HCEC 1CT (cell line): ENCODE data around the gene CPD.
A peak's percentile ranks its signal among the peaks of the same experiment; 100 is the strongest.
"Not testable (repeated sequence)": the region's sequence is repeated elsewhere in the genome, so short reads cannot be mapped to it uniquely, and the experiment has no call there.

Experiments
- DNase-seq: peaks from one replicate; pipeline ENCODE4 v3.0.0-alpha.2; 2017

Gene CPD

DNA sequence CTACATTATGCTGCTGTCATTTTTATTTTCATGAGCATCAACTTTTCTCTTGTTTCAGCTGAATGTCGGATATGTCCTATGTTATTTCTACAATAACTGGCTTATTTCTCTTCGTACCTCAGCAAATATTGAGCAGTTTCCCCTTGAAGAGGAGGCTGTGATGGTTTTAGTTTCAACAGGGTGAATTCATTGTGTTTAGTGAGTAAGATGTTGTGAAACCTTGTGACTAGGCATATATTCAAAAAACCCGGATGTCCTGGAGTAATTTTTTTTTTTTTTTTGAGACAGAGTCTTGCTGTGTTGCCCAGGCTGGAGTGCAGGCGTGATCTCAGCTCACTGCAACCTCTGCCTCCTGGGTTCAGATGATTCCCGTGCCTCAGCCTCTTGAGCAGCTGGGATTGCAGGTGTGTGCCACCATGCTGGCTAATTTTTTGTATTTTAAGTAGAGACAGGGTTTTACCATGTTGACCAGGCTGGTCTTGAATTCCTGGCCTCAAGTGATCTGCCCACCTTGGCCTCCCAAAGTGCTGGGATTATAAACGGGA, 11.1 kb downstream of the CPD start:
- peak; percentile 47 for DNase-seq

DNA sequence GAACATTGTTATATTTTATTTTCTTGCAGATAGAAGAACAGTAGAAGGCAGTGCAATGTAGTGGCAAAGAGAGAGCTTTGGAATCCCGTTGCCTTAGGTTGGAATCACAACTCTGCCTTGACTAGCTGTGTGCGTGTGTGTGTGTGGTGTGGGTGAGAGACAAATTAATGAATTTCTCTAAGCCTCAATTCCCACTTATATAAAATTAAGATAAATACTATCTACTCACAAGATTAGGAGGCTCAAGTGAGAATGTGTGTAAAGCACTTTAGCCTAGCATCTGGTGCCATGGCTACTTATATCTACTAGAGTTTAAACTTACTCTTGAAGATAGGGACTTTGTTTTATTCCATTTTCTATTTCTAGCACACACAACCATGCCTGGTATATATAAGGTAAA, 12.8 kb downstream of the CPD start:
- DNase-seq = no peak

DNA sequence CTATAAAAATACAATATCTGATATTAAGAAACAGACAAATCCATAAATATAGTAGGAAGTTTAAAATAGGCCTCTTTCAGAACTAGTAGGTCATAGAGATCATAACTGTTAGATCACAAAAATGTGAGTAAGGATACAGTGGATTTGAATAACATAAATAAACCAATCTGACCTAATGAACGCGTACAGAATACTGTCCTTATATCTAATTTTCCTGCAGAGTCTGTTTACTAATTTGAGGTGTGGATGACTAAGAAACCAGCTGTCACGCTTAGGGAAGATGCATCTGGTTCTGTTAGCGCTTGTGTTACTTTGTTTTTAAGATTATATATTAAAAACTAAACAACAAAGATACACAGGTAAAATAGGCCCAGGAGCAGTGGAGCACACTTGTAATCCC, 14.8 kb downstream of the CPD start:
- peak; percentile 59 for DNase-seq

DNA sequence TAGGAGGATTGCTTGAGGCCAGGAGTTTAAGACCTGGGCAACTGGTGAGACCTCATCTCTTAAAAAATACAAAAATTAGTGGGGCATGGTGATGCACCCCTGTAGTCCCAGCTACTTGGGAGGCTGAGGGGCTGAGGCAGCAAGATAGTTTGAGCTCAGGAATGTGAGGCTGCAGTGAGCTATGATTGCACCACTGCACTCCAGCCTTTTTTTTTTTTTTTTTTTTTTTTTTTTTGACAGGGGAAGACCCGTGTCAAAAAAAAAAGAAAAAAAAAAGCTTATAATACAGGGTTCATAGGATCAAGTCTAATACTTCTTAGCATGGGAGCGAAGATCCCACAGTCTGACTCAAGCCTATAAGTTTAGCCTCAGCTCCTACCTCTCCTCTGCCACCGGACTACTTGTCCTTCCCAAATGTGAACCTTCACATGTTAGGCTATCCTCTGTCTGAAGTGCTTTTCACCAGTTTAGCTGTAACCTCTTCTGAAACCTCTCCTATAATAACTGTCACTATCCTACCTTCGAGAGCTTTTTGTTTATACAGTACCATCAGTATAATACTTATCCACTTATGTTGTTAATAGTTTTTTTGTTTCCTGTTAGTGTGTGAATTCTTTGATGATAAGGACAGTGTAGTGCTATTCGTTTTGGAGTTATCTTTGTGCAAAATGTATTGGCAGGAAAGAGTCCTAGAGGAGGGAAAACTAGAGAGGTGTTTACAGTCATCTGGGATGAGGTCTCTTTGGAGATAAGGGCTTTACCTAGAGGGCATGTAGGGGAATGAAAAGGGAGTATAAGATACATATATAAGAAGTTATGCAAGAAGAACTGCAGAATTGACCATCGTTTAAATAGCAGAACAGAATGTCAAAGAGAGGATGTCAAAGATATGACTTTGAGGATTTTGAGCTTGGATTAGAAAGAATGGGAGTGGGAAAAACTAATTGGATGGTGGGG, 15.5 kb downstream of the CPD start:
- no peak for DNase-seq

DNA sequence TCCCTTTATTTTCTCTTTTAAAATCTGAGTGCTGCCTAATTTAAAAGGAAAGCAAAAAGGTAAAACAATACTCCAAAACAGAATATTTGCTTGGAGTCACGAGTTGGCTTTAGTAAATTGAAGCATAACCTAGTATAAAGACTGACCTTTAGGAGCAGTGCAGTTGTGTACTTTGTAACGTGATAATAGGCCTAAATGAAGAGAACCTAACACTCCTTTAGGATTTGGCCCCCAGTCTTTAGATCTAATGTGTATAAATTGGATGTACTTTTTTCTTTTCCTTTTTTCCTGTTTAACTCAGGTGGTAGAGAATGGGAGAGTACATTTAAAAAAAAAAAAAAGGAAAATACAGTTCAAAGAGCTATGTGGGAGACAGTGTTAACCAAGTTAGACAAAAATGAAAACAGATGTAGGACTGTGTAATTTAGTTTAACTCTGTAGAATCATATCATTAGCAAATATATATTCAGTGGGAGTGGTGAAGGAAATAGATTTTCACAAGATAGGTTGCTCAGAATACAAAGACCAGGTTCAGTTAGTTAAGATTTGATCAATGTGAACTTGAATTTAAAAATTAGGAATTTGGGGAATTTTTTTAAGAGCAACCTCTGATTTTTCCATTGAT, 16.8 kb downstream of the CPD start:
- DNase-seq = no peak

DNA sequence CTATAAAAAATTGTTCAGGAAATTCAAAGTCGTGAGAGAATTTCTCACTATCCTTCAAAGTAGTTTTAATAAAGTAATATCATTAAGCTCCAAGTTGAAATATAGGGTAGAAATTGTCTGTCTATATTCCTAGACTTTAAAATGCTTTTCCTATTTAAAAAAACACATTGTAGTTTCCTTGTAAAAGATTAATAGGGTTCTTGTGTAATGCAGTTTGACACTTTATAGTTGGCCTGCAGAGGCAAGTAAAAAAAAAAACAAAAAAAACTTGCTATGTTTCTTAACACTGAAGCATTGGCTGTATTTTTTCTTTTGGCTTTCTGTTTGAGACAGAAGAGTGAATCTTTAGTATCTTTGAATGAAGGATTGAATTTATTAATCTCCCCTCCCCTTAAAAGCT, 17.4 kb downstream of the CPD start:
- no peak for DNase-seq

DNA sequence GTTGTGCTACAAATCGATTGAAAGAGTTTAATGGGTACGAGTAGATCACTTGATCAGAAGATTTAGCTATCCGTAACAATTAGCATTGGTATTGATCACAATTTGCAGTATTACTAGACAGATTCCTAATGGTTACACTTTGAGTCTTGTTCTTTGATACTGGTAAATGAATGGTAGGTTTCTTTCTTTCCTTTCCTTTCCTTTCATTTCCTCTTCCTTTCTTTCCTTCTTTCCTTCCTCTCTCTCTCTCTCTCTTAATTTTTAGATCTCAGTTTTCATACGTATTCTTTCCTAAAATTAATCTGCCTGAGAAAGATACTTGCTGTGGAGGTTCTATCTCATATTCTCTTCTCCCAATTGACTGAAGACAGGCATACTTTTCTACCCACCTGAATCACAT, 17.9 kb downstream of the CPD start:
- DNase-seq = no peak

DNA sequence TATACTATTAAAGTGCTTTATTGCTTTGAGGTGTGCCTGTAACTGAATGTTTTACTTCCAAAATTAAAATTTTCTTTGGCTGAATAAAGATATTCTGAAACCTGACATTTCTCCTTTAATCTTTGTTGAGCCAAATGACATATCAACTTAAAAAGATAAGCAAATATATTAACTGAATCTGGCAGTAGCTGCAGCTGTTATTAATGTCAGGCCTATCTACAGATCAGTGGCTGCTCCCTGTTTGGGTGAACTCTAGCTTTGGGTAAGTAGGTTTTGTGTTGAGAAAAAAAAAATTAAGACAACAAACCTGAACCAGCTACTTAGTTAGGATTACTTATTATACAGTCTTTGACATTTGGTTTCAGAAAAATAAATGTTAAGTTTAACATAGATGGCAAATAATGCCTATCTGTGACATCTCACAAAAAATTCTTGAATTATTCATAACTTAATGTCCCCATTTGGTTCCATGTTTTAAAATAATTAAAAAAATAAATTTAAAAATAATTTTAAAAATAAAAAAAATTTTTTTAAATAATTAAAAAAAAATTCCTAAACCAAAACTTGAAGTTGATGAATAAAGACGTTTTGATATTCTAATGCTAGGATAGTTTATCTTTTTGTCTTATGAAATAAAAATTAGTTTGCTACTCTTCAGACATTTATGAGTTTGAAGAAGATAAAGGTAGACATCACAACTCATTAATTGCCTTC, 19.8 kb downstream of the CPD start:
- DNase-seq = no peak

DNA sequence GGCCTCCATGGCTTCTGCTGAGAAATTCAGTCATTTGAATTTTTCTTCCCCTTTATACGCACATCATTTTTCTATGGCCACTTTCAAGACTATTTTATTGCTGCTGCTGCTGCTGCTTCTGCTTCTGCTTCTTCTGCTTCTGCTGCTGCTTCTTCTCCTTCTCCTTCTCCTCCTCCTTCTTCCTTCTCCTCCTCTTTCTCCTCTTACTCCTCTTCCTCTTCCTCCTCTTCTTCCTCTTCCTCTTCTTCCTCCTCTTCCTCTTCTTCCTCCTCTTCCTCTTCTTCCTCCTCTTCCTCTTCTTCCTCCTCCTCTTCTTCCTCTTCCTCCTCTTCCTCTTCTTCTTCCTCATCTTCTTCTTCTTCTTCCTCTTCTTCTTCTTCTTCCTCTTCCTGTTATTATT, 22.4 kb downstream of the CPD start:
- no peak for DNase-seq

DNA sequence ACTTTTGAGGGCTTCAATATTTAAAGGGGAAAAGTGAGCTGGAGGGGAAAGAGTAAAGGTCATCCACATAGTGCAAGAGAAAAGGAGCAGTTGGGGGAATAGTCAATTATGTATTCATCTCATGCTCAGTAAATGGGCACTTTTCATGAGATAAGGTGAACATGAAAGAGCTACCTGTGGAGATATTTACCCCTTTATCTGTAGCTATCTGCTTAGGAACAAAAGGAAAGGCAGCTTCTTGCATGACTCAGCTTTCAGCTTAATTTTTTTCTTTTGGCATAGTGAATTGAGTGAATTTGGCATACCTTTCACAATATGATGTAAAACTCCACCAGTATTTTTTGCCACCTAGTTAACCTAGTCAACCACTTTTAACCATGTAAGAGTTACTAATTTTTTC, 26.4 kb downstream of the CPD start:
- DNase-seq = no peak

DNA sequence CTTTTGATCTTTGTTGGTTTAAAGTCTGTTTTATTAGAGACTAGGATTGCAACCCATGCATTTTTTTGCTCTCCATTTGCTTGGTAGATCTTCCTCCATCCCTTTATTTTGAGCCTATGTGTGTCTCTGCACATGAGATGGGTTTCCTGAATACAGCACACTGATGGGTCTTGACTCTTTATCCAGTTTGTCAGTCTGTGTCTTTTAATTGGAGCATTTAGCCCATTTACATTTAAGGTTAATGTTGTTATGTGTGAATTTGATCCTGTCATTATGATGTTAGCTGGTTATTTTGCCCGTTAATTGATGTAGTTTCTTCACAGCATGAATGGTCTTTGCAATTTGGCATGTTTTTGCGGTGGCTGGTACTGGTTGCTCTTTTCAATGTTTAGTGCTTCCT, 31.9 kb downstream of the CPD start:
- not testable (repeated sequence) for DNase-seq

DNA sequence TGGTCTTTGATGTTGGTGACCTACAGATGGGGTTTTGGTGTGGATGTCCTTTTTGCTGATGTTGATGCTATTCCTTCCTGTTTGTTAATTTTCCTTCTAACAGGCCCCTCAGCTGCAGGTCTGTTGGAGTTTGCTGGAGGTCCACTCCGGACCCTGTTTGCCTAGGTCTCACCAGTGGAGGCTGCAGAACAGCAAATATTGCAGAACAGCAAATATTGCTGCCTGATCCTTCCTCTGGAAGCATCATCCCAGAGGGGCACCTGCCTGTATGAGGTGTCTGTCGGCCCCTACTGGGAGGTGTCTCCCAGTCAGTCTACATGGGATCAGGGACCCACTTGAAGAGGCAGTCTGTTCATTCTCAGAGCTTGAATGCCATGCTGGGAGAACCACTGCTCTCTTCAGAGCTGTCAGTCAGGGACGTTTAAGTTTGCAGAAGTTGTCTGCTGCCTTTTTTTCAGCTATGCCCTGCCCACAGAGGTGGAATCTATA, 33.3 kb downstream of the CPD start:
- DNase-seq = not testable (repeated sequence)

DNA sequence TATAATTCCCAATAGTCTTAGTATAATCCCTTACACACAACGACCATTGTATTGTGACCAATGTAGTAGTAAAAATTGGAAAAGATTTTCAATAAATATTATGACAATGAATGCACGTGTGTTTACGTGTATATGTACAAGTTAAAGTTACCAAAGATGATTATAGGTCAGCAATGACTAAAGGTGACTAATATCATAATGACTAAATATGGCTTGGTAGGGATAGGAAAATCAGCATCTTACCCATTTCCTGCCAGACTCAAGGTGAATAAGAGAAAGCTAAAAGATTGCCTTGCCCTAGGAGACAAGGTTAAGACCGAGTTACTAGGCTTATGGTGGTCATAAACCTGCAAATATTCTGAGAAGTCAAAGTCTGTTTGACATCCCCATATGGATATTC, 34.4 kb downstream of the CPD start:
- DNase-seq = peak; percentile 83

DNA sequence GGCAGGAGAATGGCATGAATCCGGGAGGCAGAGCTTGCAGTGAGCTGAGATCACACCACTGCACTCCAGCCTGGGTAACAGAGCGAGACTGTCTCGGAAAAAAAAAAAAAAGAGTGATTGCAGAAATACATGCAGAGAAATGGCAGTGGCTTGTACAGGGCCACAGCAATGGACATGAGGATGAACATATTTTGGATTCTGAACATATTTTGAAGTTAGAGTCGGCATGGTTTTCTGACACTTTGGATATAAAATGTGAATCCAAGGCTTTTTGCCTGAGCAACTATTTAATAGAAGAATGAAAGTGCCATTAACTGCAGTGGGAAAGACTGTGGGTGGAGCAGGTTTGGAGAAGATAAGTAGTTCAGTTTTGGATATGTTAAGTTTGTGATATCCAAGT, 35.8 kb downstream of the CPD start:
- DNase-seq = no peak

DNA sequence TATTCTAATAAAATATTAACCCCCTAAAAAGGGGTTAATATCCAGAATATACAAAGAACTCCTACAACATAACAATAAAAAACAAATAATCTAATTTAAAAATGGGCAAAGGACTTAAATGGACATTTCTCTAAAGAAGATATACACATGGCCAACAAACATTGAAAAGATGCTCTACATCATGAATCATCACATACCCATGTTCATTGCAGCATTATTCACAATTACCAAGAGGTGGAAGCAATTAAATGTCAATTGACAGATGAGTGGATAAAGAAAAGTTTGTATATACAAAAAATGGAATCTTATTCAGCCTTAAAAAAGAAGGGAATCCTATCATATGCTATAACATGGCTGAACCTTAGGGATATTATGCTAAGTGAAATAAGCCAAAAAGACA, 36.8 kb downstream of the CPD start:
- DNase-seq = peak; percentile 63

DNA sequence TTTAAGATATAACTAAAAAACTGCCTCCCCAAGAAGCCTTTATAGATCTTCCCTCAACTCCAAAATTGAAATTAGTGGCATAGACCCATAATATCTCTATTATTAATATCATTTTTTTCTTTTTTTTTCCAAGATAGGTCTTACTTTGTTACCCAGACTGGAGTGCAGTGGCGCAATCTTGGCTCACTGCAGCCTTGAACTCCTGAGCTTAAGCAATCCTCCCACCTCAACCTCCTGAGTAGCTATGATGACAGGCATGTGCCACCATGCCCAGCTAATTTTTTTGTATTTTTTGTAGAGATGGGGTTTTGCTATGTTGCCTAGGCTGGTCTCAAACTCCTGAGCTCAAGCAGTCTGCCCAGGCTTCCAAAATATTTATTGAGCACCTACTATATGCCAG, 39.3 kb downstream of the CPD start:
- DNase-seq = not testable (repeated sequence)

DNA sequence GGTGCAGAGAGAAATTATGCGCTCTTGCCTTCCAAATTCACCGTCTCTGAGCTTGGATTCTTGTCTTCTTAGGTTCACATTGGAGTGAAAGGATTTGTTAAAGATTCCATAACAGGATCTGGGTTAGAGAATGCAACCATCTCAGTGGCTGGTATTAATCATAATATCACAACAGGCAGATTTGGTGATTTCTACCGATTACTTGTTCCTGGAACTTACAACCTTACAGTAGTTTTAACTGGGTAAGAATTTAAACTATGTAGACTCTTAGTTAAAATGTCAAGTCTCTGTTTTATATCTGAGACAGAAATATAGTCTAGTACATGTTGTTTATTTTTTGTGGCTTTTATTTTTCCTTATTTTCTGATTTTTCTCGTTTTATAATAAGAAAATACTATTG, 42.9 kb downstream of the CPD start:
- DNase-seq = no peak

DNA sequence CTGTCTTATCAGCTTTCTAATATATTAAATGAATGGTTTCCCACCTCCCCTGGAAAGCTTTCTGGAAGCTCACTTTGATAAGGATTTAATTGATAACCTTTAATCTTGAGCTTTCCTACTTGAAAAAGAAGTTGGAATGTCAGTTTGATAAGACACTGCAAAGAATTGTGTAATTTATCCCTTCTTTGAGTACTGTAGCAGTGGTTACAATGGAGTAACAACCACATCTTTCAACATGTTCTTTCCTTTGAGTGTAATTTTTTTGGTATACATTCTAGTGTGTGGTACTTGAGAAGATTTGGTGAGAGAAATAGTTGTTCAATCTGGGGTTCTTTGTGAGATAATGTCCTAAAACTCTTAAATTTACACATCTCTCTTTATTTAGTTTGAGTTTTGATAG, 43.4 kb downstream of the CPD start:
- DNase-seq = no peak

DNA sequence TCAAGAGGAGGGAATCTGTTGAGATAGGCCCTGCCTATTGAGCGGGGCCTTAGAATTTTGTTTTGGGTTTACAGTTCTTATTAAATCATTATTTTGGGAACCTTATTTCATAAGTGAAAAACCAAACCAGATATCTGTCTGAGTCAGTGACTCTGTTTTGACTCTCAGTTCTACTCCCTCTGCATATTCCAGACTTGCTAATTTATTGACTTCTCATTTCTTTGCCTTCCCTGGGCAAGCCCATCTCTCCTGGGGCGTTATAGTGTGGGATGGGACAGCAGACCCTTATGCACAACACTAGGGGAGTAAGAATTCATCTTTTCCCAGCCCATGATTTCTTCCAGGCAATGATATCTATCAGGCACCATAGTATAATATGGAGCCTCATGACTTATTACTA, 45.7 kb downstream of the CPD start:
- no peak for DNase-seq

DNA sequence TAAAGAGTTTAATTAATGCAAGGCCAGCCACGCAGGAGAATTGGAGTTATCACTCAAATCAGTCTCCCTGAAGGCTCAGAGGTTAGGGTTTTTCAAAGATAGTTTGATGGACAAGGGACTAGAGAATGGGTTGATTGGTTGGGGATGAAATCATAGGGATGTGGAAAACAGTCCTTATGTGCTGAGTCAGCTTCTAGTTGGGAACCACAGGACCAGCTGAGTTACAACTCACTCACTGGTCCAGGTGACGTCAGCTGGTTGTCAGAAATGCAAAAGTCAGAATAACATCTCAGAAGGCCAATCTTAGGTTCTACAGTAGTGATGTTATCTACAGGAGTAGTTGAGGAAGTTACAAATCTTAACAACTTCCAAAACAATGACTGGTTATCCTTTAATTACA, 47.6 kb downstream of the CPD start:
- peak; percentile 17 for DNase-seq

DNA sequence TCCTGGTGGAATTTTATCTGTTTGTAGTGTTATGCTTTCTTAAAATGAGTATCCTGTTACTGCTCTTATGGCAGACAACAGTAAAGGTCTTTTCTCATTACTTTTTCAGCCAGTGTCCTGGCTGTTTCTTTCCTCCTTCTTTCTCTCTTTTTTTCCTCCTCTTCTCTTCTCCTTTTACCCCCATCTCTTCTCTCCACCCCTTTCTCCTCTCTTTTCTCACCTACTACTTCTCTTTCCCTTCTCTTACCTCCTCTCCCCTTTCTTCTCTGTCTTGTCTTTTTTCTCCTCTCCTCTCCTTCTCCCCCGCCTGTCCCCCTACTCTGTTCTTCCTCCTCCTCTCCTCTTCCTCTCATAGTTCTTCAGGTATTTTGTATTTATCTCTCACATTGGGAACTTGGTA, 48.9 kb downstream of the CPD start:
- DNase-seq = no peak

DNA sequence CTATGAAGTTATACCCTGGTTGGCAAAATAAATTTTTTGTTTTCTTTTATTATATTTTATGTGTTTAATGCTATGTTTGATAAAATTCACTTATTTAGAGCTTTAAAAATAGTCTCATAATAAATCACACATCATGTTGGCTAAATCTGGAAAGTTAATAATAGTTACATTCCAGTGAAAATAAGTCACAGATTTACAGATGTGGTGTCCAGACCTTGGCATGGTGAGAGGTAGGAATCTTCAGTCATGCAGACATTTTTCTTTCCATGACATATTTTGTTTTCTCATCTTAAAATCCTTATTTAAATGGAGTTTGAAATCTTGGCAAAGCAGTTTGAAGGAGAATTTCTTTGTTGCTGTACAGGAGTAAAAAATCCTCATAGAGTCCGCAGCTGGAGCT, 50.4 kb downstream of the CPD start:
- DNase-seq = peak; percentile 82

DNA sequence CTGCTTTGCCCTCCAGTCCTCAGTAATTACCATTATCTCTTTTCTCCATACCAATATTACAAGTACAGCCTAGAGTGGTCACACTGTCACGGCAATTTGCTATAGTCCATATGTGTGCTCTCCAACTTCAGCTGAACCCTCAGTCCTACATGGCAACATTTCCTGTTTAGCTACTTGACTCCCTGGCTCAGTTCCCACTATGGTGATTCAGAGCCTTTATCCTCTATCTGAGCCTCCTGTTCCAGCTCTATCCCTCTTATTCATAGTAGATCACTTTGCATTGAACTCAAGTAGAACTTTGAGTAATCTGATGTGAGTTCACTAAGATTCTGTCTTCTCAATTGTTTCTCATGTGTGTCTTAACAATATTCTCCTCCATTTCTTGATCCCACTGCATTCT, 54.8 kb downstream of the CPD start:
- DNase-seq = peak; percentile 97
